GM18858 (cell line): ENCODE measurements around the gene PYGL.
A peak's percentile ranks its signal among the peaks of the same experiment; 100 is the strongest.
"Not testable (repeated sequence)": the region's sequence is repeated elsewhere in the genome, so short reads cannot be mapped to it uniquely, and the experiment has no call there.

ENCODE experiments used
- ATAC-seq: cut with Tn5 transposase; IDR thresholded peaks from one replicate; pipeline ENCODE4 v1.9.1; 2021; ENCODE audit not compliant: unreplicated experiment

PYGL gene

GRCh38 chr14:50943943-50944646 lies at the start of gene PYGL:
Gene PYGL (minus strand): TSS chr14:50944483. CDS start chr14:50944403, 80 bp downstream.
- no peak for ATAC-seq

GRCh38 chr14:50985859-50986331 lies 41.6 kb upstream of the PYGL start:
- ATAC-seq: no peak

- no peak for ATAC-seq
Measured at GRCh38 chr14:50985124-50985858, 41.0 kb upstream of the PYGL start.

- ATAC-seq: no peak
Measured at GRCh38 chr14:50984036-50984710, 39.9 kb upstream of the PYGL start.

- ATAC-seq: no peak
Measured at GRCh38 chr14:50979941-50980850, 35.9 kb upstream of the PYGL start.

GRCh38 chr14:50978888-50979287 lies 34.6 kb upstream of the PYGL start:
- ATAC-seq: peak; percentile 90

- no peak for ATAC-seq
Measured at GRCh38 chr14:50978529-50978871, 34.2 kb upstream of the PYGL start.

- ATAC-seq: no peak
Measured at GRCh38 chr14:50977863-50978528, 33.7 kb upstream of the PYGL start.

GRCh38 chr14:50974118-50974517 lies 29.8 kb upstream of the PYGL start:
- ATAC-seq: no peak

GRCh38 chr14:50972734-50973133 lies 28.5 kb upstream of the PYGL start:
- ATAC-seq: no peak

- ATAC-seq: no peak
Measured at GRCh38 chr14:50970886-50971781, 26.9 kb upstream of the PYGL start.

- no peak for ATAC-seq
Measured at GRCh38 chr14:50967790-50968189, 23.5 kb upstream of the PYGL start.

GRCh38 chr14:50967103-50967502 lies 22.8 kb upstream of the PYGL start:
- ATAC-seq: no peak

- ATAC-seq: no peak
Measured at GRCh38 chr14:50964683-50965390, 20.6 kb upstream of the PYGL start.

- ATAC-seq: no peak
Measured at GRCh38 chr14:50963919-50964318, 19.6 kb upstream of the PYGL start.

- ATAC-seq: no peak
Measured at GRCh38 chr14:50961605-50962221, 17.4 kb upstream of the PYGL start.

GRCh38 chr14:50957296-50957695 lies 13.0 kb upstream of the PYGL start:
- ATAC-seq: no peak

- not testable (repeated sequence) for ATAC-seq
Measured at GRCh38 chr14:50956421-50956820, 12.1 kb upstream of the PYGL start.
